GM18526 (cell line): Measurements from ENCODE around the gene GRB2.

Source experiments
- POLR2A ChIP-seq: IDR thresholded peaks from 3 replicates; pipeline ENCODE4 v1.6.1; 2011; ENCODE audit not compliant: insufficient read length; ENCODE audit errors: extremely low read depth

GRB2 gene

DNA sequence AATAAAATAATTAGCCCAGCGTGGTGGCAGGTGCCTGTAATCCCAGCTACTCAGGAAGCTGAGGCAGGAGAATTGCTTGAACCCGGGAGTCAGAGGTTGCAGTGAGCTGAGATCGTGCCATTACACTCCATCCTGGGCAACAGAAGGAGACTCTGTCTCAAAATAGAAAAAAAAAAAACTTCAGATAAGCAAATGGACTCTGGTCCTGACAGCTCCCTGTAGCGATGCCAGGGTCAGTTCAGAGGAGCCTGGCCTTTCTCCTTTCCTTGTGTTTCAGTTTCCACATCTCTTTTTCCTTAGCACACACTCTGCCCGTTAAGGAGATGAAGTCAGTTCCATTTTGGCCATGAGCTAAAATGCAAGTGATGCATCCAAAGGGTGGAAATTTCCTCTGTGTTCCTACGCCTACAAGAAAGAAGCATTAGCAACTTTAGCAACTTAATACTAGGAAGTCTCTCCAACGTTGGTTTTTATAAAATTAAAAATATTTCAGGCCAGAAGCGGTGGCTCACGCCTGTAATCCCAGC is 11.6 kb upstream of the GRB2 start:
- TF ChIP-seq POLR2A, result no peak

DNA sequence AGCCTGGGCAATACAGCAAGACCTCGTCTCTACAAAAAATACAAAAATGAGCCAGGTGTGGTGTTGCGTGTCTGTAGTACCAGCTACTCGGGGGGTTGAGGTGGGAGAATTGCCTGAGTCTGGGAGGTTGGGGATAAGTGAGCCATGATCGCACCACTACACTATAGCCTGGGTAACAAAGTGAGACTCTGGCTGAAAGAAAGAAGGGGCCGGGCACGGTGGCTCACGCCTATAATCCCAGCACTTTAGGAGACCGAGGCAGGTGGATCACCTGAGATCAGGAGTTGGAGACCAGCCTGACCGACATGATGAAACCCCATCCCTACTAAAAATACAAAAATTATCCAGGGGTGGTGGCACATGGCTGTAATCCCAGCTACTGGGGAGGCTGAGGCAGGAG is 10.5 kb upstream of the GRB2 start:
- no peak for TF ChIP-seq POLR2A

DNA sequence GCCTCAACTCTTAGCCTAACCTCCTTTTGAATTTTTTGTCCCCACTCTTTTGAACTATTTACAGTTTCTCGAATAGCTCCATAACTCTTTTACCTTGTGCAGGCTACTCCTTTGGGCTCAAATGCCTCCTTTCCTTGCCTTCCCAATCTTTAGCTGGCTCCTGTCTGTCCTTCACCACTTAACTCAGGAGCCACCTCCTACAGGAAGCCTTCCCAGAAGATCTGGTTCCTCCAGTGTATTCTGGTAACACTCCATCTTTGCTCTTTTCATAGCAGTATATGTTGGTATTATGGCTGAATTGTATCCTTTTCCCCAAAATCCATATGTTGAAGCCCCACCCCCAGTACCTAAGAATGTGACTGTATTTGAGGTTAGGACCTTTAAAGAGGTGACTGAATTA is 9.0 kb upstream of the GRB2 start:
- TF ChIP-seq POLR2A, result no peak

DNA sequence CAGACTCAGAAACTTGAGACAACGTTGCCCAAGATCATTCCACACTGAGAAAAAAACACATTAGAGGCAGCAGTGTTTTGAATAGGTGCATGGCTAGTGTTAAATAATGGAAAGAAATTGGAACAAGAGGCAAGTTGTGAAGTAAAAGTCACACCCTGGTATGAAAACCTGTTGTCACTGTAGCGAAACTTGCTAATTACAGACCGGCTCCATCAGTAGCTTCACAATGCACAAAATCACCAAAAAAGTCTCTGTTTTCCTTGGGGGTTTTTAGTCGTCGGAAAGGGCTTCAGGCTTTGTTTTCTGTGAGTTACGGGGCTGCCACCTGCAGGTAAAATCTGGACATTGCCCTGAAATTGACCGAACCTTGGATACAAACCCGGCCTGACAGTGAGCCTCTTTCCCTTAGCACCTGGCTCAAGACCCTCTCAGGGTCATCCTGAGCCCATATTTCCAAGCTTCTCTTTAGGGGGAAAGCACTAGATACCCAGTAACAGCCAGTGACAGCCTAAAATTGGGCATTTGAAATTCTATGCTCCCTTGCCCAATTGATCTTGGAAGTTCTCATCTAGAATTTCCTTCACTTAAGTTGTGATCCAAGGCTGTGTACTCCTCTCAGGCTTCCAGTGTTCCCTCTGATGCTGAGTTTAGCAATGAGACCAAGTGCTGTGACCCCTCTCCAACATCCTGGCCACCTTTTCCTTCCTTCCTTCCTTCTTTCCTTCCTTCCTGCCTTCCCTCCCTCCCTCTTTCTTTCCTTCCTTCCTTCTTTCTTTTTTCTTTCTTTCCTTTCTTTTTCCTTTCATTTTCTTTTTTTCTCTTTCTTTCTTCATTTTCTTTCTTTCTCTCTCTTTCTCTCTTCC is 7.2 kb upstream of the GRB2 start:
- no peak for TF ChIP-seq POLR2A

DNA sequence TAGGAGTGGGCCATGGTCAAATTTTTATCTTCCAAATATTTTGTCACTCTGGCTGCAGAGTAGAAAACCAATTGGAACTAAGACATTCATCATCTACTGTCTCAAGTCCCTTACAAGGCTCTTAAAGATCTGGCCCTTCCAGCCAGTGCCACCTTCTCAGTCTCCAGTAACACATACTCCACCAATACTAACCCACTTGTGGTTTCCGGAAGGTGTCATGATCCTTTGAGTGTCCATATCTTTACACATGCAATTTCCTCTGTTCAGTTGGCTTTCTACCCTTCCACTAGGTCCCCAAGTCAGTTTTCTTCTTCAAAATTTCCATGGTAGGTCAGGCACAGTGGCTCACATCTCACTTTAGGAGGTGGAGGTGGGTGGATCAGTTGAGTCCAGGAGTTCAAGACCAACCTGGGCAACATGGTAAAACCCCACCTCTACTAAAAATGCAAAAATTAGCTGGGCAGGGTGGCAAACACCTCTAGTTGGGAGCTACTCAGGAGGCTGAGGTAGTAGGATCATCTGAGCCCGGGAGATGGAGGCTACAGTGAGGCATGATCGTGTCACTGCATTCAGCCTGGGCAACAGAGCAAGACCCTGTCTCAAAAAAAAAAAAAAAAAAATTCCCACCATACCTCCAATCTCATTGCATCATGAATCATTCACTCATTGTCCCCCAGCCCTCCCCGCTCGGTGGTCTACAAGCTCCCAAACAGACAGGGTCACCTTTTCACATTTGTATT is 6.0 kb upstream of the GRB2 start:
- TF ChIP-seq POLR2A, result no peak

DNA sequence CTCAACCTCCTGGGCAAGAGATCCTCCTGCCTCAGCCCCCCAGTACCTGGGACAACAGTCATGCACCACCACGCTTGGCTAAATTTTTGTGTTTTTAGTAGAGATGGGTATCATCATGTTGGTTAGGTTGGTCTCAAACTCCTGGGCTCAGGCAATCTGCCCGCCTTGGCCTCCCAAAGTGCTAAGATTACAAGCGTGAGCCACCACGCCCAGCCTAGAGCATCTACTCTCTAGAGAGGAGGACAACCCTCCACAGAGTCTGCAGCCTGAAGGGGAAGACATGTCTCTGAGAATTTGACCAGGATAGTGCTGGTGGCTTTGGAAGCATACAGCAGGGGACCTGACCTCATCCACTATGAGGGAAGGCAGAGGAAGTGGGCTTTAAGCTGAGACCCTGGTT is 4.7 kb upstream of the GRB2 start:
- no peak for TF ChIP-seq POLR2A

DNA sequence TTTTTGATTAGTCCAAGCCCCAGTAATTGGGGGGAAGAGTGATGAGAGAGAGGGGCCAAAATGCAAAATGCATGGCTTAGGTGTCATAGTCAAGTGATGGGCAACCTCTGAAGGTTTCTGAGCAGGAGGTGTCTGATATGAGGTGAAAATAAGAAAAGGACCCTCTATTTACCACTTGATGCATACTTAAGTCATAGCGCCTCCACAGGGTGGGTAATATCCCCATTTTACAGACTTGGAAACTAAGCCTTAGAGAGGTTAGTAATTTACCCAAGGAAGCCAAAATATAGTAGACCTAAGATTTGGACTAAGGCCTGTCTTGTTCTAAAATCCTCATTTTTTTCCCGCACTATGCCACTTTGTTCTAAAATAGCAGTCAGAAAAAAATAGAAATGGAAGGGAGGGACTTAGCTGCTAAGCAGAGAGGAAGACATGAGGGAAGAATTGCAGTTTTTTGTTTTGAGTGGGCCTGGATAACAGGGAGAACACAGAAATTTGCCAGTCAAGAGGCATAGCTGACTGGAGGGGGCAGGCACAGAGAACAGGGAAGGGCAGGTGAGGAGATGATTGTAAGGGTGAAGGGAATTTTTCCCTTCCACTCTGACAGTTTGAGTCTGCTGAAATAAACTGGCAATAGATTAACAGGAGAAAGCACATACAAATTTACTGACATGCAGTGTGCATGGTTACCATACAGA is 2.3 kb upstream of the GRB2 start:
- no peak for TF ChIP-seq POLR2A

DNA sequence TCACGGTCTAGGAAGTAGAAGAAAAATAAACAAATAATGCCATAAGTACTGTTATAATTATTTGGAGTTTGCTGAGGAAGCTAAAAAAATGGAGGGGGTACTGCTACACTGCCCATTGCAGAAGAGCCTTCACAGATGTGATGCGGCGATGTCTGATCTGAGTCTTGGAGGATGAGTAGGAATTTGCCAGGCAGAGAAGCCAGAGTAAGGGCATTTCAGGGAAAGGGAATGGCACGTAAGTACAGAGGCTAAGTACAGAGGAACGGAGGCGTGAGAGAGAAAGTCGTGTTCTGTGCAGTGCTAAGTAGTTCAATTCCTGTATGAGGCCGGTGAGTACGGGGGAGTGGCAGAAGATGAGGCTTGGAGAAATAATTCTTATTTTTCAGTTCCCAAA is 741 bp upstream of the GRB2 start:
- TF ChIP-seq POLR2A, result no peak

DNA sequence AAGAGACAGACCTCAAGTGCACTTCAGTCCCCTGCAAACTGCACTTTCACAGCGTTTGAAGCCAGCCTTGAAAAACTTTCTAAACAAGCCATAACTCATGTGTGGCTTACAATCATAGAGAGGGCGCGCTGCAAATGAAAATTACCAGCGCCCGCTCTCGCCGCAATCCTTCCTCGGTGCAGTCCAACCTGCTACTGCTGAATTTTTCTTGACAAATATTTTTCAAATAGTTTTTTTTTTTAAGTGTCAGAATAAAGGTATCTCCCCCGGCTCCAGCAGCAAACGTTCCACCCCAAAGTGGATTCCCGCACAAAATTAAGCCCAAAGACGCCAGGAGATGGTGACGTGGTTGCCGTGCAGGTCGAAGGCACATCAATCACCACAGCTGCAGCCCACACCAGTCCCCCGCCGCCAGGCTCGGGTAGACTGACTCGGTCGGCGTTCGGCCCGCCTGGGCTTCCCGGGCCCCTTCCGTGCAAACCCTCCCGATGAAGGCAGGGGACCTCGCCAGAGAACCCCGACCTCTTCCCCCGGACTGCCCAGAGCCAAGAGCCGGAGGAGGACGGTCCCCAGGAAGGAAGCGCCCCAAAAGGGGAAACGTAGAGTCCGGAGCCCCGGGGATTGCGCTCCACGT is 630 bp downstream of the GRB2 start:
- no peak for TF ChIP-seq POLR2A

DNA sequence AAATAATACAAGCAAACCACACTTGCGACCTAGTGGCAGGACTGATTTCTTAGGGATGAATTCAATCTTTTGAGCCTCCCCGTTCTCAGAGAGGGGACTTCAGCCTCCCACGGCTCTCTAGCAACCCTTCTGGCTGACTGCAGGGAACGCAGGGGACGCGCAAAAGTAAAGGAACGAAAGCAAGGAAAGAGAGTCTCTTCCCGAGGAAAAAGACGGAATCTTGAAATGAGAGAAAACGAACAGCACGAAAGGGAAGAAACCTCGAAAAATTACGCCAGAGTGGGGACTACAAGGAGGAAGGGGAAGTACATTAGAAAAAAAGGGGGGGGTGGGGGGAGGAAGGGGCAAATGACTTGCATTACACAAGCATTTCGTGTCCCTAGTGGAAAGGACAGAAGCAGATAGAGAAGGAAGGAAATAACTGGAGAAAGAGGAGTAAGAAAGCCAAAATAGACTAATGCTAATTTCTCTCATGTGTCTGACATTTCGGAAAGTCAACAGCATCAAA is 1.2 kb downstream of the GRB2 start:
- TF ChIP-seq POLR2A, result no peak

DNA sequence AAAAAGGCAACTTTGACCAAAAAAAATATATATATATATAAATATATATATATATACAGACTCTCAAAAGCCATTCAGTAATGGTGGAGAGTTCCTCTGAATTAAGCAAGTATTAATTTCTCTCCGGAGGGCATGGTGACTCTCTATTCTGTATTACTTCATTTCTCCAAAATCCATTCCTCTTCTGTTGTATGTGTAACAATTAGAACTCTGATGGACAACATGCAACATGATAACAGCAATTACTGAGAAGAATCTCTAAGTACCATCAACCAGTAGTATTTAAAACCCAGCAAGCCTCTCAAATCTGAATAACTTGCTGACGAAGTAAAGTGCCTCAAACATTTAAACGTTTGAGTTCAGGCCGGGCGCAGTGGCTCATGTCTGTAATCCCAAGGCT is 2.3 kb downstream of the GRB2 start:
- no peak for TF ChIP-seq POLR2A

DNA sequence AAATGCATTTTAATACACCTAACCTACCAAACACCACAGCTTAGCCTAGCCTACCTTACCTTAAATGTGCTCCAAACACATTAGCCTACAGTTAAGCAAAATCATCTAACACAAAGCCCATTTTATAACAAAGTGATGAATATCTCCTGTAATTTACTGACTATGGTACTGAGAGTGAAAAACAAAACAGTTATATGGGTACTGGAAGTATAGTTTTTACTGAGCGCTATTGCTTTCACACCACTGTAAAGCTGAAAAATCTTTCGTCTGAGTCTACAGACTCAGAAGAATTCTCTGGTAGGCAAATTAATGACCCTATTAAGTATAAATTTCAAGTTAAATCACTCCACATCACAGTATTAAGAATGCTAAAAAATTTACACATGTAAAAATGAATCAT is 3.5 kb downstream of the GRB2 start:
- no peak for TF ChIP-seq POLR2A

DNA sequence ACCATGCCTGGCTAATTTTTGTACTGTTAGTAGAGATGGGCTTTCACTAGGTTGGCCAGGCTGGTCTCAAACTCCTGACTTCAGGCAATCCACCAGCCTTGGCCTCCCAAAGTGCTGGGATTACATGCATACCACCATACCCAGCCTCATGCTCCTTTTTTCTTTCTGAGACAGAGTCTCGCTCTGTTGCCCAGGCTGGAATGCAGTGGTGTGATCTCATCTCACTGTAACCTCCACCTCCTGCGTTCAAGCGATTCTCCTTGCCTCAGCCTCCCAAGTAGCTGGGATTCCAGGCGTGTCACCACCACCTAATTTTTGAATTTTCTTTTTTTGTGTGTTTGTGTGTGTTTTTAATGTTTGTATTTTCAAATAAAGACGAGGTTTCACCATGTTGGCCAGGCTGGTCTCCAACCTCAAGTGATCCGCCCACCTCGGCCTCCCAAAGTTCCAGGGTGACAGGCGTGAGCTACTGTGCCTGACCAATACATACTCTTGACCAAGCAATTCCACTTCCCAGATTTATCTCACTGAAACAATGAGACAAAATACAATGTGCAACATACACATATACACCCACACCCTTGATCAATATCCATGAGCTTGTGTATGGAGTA is 5.0 kb downstream of the GRB2 start:
- TF ChIP-seq POLR2A, result no peak

DNA sequence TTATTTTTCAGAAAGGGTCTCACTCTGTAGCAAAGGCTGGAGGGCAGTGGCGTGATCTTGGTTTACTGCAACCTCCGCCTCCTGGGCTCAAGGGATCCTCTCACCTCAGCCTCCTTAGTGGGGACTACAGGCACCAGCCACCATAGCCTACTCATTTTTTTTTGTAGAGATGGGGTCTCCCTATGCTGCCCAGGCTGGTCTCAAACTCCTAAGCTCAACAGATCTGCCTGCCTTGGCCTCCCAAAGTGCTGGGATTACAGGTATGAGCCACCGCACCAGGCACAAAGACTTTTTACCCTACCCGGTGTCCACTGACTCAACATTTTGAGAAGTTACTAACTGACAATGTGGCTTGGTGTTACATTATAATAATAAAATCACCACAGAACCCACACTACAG is 7.2 kb downstream of the GRB2 start:
- TF ChIP-seq POLR2A, result no peak

DNA sequence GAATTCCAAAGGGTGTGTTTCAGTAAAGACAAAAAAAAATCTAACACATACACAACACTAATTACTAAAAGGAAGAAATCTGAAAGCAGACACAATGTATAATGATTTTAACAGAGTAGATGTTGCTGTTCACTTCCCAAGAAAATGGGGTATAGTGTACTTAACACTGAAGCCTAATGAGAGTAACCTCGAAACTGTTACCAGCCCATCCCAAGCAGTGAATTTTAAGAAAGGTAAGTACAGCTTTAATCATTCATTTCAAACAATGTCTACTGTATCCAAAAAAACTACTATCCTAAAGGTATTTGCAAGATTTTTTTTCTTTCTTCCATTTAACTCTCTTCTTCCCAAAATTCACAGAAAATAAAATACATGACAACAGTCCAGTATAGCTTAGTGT is 8.3 kb downstream of the GRB2 start:
- TF ChIP-seq POLR2A, result no peak
